Measurements from ENCODE around the gene AQP5.

The AQP5 gene

GRCh38 chr12:49959685-49960473 lies 1.8 kb upstream of the AQP5 start:
- H3K4me2 ChIP-seq = peak overlapping the region in 9 of 11 experiments; percentile 31 to 95 (median 81); a peak in 17 of 22 replicates

GRCh38 chr12:49960474-49961110 lies 1.1 kb upstream of the AQP5 start:
- Histone ChIP-seq H3K9ac (peak overlapping the region in 4 of 11 experiments; percentile 20 to 54 (median 36); a peak in 3 of 22 replicates), H3K4me3 (peak overlapping the region; percentile 41 to 67 (median 53); a peak in 17 of 20 replicates), H3K4me1 (peaks cover 21 to 67% (median 42%) of the 10 kb centered on the region in 10 experiments), H3K9me3 (replicated peaks in 1 of 11) (no peaks in the 10 kb centered on the region), H3K4me2 (peak overlapping the region; percentile 76 to 95 (median 86)), H3K27me3 (peaks cover 96 to 100% (median 100%) of the 10 kb centered on the region in 11 experiments), H3K36me3 (no peaks in the 10 kb centered on the region), H3K27ac (no peak overlapping the region), H4K20me1 (peaks cover 0 to 61% (median 3%) of the 10 kb centered on the region in 11 experiments; a peak in 8 of 22 replicates)
- TF ChIP-seq Cebpa-rat (IDR thresholded peaks at IDR 0.05) = no peak

More at GRCh38 chr12:49959685-49960473, 1.8 kb upstream of the AQP5 start:
- no peaks in the 10 kb centered on the region for H3K36me3 ChIP-seq
- H3K9ac ChIP-seq = peak overlapping the region in 1 of 11 experiments; percentile 15; a peak in 1 of 22 replicates
- H3K27ac ChIP-seq = no peak overlapping the region
- H3K27me3 ChIP-seq = peaks cover 100% of the 10 kb centered on the region in 11 experiments
- peak overlapping the region in 3 of 10 experiments; percentile 39 to 50 (median 42); a peak in 6 of 20 replicates for H3K4me3 ChIP-seq
- peaks cover 0 to 68% (median 3%) of the 10 kb centered on the region in 11 experiments; a peak in 8 of 22 replicates for H4K20me1 ChIP-seq
- TF ChIP-seq Cebpa-rat (IDR thresholded peaks at IDR 0.05) = no peak
- no peaks in the 10 kb centered on the region for H3K9me3 ChIP-seq (replicated peaks in 1 of 11)
- H3K4me1 ChIP-seq = peaks cover 28 to 73% (median 47%) of the 10 kb centered on the region in 10 experiments

GRCh38 chr12:49961993-49962764 lies 507 bp downstream of the AQP5 start:
- Histone ChIP-seq H3K9me3 (replicated peaks in 1 of 11) (no peaks in the 10 kb centered on the region), H3K27ac (no peak overlapping the region), H3K4me1 (peaks cover 9 to 55% (median 33%) of the 10 kb centered on the region in 10 experiments; a peak in 18 of 20 replicates), H3K4me2 (peak overlapping the region; percentile 76 to 95 (median 86); a peak in 16 of 22 replicates), H3K27me3 (peaks cover 83 to 97% (median 94%) of the 10 kb centered on the region in 11 experiments), H3K36me3 (no peaks in the 10 kb centered on the region), H4K20me1 (peaks cover 0 to 45% (median 0%) of the 10 kb centered on the region in 11 experiments; a peak in 7 of 22 replicates), H3K9ac (no peak overlapping the region), H3K4me3 (peak overlapping the region in 5 of 10 experiments; percentile 50 to 67 (median 59); a peak in 5 of 20 replicates)
- no peak for TF ChIP-seq Cebpa-rat (IDR thresholded peaks at IDR 0.05)

- Histone ChIP-seq H3K27ac (no peak overlapping the region), H3K4me2 (no peak overlapping the region), H3K9ac (no peak overlapping the region), H3K4me1 (peaks cover 14 to 59% (median 41%) of the 10 kb centered on the region in 10 experiments; a peak in 18 of 20 replicates), H3K27me3 (peaks cover 74 to 94% (median 87%) of the 10 kb centered on the region in 11 experiments), H3K4me3 (no peak overlapping the region), H3K36me3 (no peaks in the 10 kb centered on the region), H3K9me3 (replicated peaks in 1 of 11) (no peaks in the 10 kb centered on the region), H4K20me1 (peaks cover 0 to 42% (median 0%) of the 10 kb centered on the region in 11 experiments; a peak in 7 of 22 replicates)
- TF ChIP-seq Cebpa-rat (IDR thresholded peaks at IDR 0.05) = no peak
Observed at GRCh38 chr12:49962861-49963765, 1.4 kb downstream of the AQP5 start.

- no peak for TF ChIP-seq Cebpa-rat (IDR thresholded peaks at IDR 0.05)
- Histone ChIP-seq H3K27ac (no peak overlapping the region), H3K4me3 (no peak overlapping the region), H3K4me2 (peak overlapping the region in 7 of 11 experiments; percentile 21 to 54 (median 31); a peak in 12 of 22 replicates), H3K9ac (no peak overlapping the region), H3K4me1 (peaks cover 19 to 54% (median 46%) of the 10 kb centered on the region in 10 experiments; a peak in 19 of 20 replicates), H4K20me1 (peaks cover 0 to 33% (median 0%) of the 10 kb centered on the region in 11 experiments; a peak in 7 of 22 replicates), H3K27me3 (peaks cover 63 to 89% (median 76%) of the 10 kb centered on the region in 11 experiments), H3K36me3 (no peaks in the 10 kb centered on the region), H3K9me3 (replicated peaks in 1 of 11) (no peaks in the 10 kb centered on the region)
Observed at GRCh38 chr12:49963976-49964815, 2.5 kb downstream of the AQP5 start.

GRCh38 chr12:49964849-49965624 lies 3.4 kb downstream of the AQP5 start:
- Histone ChIP-seq H4K20me1 (peaks cover 0 to 30% (median 0%) of the 10 kb centered on the region in 11 experiments; a peak in 7 of 22 replicates), H3K36me3 (no peaks in the 10 kb centered on the region), H3K27me3 (peaks cover 55 to 81% (median 68%) of the 10 kb centered on the region in 11 experiments), H3K9me3 (replicated peaks in 1 of 11) (no peaks in the 10 kb centered on the region), H3K4me1 (peaks cover 27 to 54% (median 46%) of the 10 kb centered on the region in 10 experiments), H3K9ac (no peak overlapping the region), H3K4me2 (peak overlapping the region in 7 of 11 experiments; percentile 21 to 54 (median 31); a peak in 12 of 22 replicates), H3K27ac (no peak overlapping the region), H3K4me3 (no peak overlapping the region)
- no peak for TF ChIP-seq Cebpa-rat (IDR thresholded peaks at IDR 0.05)
